ENCODE data around the gene SORBS1. TPM values are rescaled to one million over a fixed set of nuclear protein-coding genes. Genes with fewer than 3 reads are reported as not detected.

The SORBS1 gene
- total and polyA plus RNA-seq, 12 donors: 140 to 1,253 (median 1,042) TPM

DNA sequence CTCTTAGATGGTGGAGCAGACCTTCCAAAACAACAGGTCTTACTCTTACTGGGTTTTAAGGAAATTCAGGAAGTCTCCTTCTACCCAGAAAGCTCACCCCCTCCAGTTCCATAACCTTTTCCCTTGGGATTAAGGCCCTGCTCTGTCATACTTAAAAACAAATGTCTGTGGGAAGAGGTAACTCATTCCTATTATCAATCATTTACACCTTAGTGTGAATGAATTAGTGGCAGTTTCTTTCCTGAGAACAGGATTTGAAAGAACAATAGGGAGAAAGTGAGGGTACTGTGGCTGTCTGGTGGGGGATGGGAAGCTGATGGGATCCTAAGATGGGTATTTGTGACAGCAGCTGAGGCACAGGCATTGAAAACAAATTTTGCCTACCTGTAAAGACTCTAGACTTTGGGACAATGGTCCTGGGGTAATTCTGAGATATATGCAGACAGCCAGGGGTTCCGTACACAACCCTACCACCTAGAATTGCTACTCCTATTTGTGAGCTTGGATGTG, 248.1 kb downstream of the SORBS1 start:
- no peak for TF ChIP-seq CTCF (IDR thresholded peaks at IDR 0.05)
- Histone ChIP-seq H3K4me1 (peaks cover 5 to 76% (median 47%) of the 10 kb centered on the region in 9 donors), H3K9me3 (no peaks in the 10 kb centered on the region), H3K36me3 (peaks cover 0 to 62% (median 17%) of the 10 kb centered on the region in 9 donors), H3K4me3 (no peak overlapping the region), H3K27me3 (no peaks in the 10 kb centered on the region), H3K27ac (peak overlapping the region in 4 of 10 donors; percentile 6 to 41 (median 30))
- DNase-seq: no peak
- ATAC-seq: no peak
- intact Hi-C loops (cut with DNase I): no loop called here
- WGBS, 2 donors: 90 to 92% methylated on average over 1 of the region's 1 CpG

GRCh38 chr10:95312257-95312656, 248.9 kb downstream of the SORBS1 start:
- Histone ChIP-seq H3K27me3 (no peaks in the 10 kb centered on the region), H3K4me3 (no peak overlapping the region), H3K4me1 (peaks cover 6 to 78% (median 53%) of the 10 kb centered on the region in 9 donors), H3K9me3 (no peaks in the 10 kb centered on the region), H3K27ac (peak overlapping the region in 4 of 10 donors; percentile 6 to 41 (median 30)), H3K36me3 (peaks cover 0 to 54% (median 12%) of the 10 kb centered on the region in 9 donors)
- no peak for TF ChIP-seq CTCF (IDR thresholded peaks at IDR 0.05)
- WGBS, 2 donors: 37 to 54% methylated on average over 6 of the region's 6 CpGs
- DNase-seq (no peak), ATAC-seq (no peak)
- intact Hi-C loops (cut with DNase I): no loop called here

DNA sequence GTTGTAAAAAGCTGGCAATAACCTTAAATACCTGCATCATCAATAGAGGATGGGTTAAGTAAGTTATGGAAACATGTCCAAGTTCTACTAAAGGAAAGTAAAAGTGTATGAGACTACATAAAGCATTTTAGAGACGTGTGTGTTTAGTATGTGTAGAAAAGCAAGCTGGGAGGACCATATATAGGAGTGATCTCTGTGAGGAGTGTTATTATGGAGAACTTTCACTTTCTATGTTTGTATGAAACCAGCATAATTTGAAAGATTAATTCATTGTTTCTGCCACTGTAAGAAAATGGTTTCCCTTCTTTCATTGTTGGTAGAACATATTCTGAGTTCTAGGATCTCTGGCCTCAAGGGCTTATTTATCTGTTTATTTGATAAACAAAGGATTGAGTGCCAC, 251.2 kb downstream of the SORBS1 start:
- no peak for DNase-seq
- no peak for ATAC-seq
- Histone ChIP-seq H3K27me3 (no peaks in the 10 kb centered on the region), H3K36me3 (peaks cover 0 to 31% (median 12%) of the 10 kb centered on the region in 9 donors), H3K9me3 (no peaks in the 10 kb centered on the region), H3K4me1 (peaks cover 6 to 77% (median 44%) of the 10 kb centered on the region in 9 donors), H3K27ac (peak overlapping the region in 5 of 10 donors; percentile 7 to 74 (median 33)), H3K4me3 (no peak overlapping the region)
- intact Hi-C loops (cut with DNase I): no loop called here
- TF ChIP-seq CTCF (IDR thresholded peaks at IDR 0.05): no peak
- WGBS, 2 donors: 44 to 47% methylated on average over 1 of the region's 1 CpG

DNA sequence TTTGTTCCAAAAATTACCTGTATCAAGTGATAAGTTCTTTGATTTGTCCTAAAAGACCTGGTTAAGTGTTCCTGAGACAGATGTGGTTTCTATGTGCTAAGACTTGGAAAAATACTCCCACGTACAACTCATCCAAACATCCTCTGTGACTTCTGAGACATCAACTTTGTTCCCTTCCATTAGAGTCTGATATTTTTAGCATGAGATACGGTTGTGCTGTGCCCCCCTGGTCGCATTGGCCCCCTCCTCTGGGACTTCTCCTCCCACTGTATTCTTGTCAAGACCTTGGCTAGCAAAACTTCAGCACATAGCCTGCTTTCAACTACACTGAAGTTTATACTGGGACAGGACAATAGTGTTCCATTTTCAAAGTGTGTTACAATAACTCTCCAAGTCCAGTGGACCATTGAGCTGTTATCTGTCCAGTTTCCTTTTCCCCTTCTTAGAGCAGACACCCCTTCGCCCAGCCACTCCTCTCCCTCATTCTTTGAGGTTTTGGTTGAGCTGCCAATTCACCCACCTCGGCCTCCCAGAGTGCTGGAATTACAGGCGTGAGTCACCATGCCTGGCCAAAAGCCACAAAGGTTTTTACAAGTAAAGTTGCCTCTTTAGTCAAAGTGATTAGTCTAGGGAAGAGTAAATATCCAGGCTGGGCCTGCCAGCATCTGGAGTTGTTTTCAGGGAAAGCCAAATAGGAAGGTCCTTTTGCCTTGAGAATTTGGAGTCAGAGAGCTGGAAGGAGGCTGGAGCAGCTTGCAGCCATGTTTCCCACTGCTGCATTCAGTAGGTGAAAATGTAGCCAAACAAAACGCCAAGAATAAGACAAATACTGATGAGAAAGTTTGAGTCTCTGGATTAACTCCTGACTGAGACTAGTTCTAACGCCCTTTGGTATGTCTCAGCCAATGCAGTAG, 252.5 kb downstream of the SORBS1 start:
- H3K27ac ChIP-seq: peak overlapping the region in 9 of 10 donors; percentile 19 to 74 (median 54)
- no peaks in the 10 kb centered on the region for H3K27me3 ChIP-seq
- WGBS, 2 donors: 22 to 31% methylated on average over 8 of the region's 8 CpGs
- peak; percentile 29 to 79 (median 68) for ATAC-seq
- intact Hi-C loops (cut with DNase I): no loop called here
- no peaks in the 10 kb centered on the region for H3K9me3 ChIP-seq
- peaks cover 0 to 18% (median under 1%) of the 10 kb centered on the region in 9 donors for H3K36me3 ChIP-seq
- no peak for TF ChIP-seq CTCF (IDR thresholded peaks at IDR 0.05)
- H3K4me3 ChIP-seq: no peak overlapping the region
- H3K4me1 ChIP-seq: peaks cover 6 to 76% (median 41%) of the 10 kb centered on the region in 9 donors
- peak; percentile 51 to 74 for DNase-seq
